Measurements from ENCODE around the gene SNX7. TPM values are rescaled to one million over a fixed set of nuclear protein-coding genes. Genes with fewer than 3 reads are reported as not detected.

Gene SNX7
- total RNA-seq (2021; ENCODE audit: unreplicated experiment) (18.8 TPM), Bru-seq, nascent RNA (percentile 51 among the genes with signal in this experiment), BruChase-seq, experiment 1, labeled RNA remaining after a 6-hour chase (percentile 39 among the genes with signal in this experiment), BruChase-seq, experiment 2, labeled RNA remaining after a 2-hour chase (percentile 41 among the genes with signal in this experiment)
- 7.7 and 9.8 TPM in 2 replicates for polyA plus RNA-seq (2012)
- long read RNA-seq, transcript SNX7-201 (9 exons, 1,734 nt): major isoform, 48 of 77 reads
- long read RNA-seq, partial matches to known transcripts: 4 of 77 reads
- long read RNA-seq, other reads (novel, unspliced or antisense): 23 of 77 reads

GRCh38 chr1:98661544-98662355, at the start of gene SNX7:
TSS of gene SNX7 (plus strand) at chr1:98661721. CDS start at chr1:98661732, 11 bp downstream.
- no peaks in the 10 kb centered on the region for H3K36me3 ChIP-seq (ENCODE audit: control insufficient read depth in 1 of 2, insufficient read depth in 2 of 2, low read length in 2 of 2)
- peaks cover 7 to 10% of the 10 kb centered on the region in 2 experiments; a peak in 3 of 4 replicates for H3K4me1 ChIP-seq (ENCODE audit: control insufficient read depth in 1 of 2, insufficient read depth in 2 of 2, low read length in 2 of 2)
- H3K79me2 ChIP-seq (ENCODE audit: insufficient read depth, low read length): no peaks in the 10 kb centered on the region
- ChIA-PET POLR2A (no interaction called here), CTCF (interaction anchor here (1.2 kb wide), 1 partner anchor 9 kb away, joined by 3 read pairs; no protein-coding TSS in a partner anchor), RAD21 (ENCODE audit: low non-redundant PET in 1 of 2, low total read pairs in 2 of 2, uncharacterized antibody in 2 of 2, unreplicated experiment in 2 of 2) (no interaction called here)
- H3K27me3 ChIP-seq (ENCODE audit: insufficient read depth, low read length): no peaks in the 10 kb centered on the region
- peak within 1 kb of the TSS; percentile 71 for H3K9ac ChIP-seq (ENCODE audit: low read length)
- peak within 1 kb of the TSS; percentile 80 for H2AFZ ChIP-seq (ENCODE audit: low read depth, low read length, poor library complexity, severe bottlenecking)
- H3K9me2 ChIP-seq (ENCODE audit: insufficient read depth): no peaks in the 10 kb centered on the region
- ATAC-seq: peak; percentile 97
- no TSS peak for BruUV-seq (replicated peaks)
- peak within 1 kb of the TSS; percentile 70 to 71 for H3K4me3 ChIP-seq (replicated peaks in 1 of 2; ENCODE audit: low read depth in 1 of 2, low read length in 2 of 2)
- H3K9me3 ChIP-seq (ENCODE audit: control insufficient read depth in 1 of 2, insufficient read depth in 1 of 2, low read depth in 1 of 2, low read length in 2 of 2): no peaks in the 10 kb centered on the region
- peak within 1 kb of the TSS; percentile 80 for H3K4me2 ChIP-seq (ENCODE audit: low read length)
- TF ChIP-seq ZFX (IDR thresholded peaks at IDR 0.05) (peak; percentile 65), SP1 (IDR thresholded peaks at IDR 0.05; ENCODE audit: low read depth) (no peak), SRF (IDR thresholded peaks at IDR 0.05; ENCODE audit: low read depth) (no peak), JUND (IDR thresholded peaks at IDR 0.05) (no peak), EZH2 (IDR thresholded peaks at IDR 0.05) (no peak), CEBPB (IDR thresholded peaks at IDR 0.05; ENCODE audit: low read depth) (no peak), POLR2A (IDR thresholded peaks at IDR 0.05; ENCODE audit: borderline replicate concordance, extremely low read depth, insufficient read depth, insufficient read length) (no peak), YY1 (IDR thresholded peaks at IDR 0.05; ENCODE audit: extremely low read depth, insufficient replicate concordance, low read depth, low read length) (peak; percentile 18), CBX3 (IDR thresholded peaks at IDR 0.05; ENCODE audit: low read depth) (no peak), CTCF (IDR thresholded peaks at IDR 0.05 in 2 of 3, conservative IDR thresholded peaks at IDR 0.05 in 1 of 3; ENCODE audit: borderline replicate concordance in 1 of 3, insufficient read depth in 1 of 3, low read depth in 2 of 3, low read length in 2 of 3) (peak in 2 of 3 experiments; percentile 15 to 21; a peak in 2 of 6 replicates), EGR1 (IDR thresholded peaks at IDR 0.05; ENCODE audit: low read depth) (no peak), FOSL1 (IDR thresholded peaks at IDR 0.05; ENCODE audit: low read depth) (no peak), MAX (IDR thresholded peaks at IDR 0.05) (no peak), ELF1 (IDR thresholded peaks at IDR 0.05; ENCODE audit: borderline replicate concordance, low read depth) (peak; percentile 53), SIN3A (IDR thresholded peaks at IDR 0.05; ENCODE audit: low read depth) (peak; percentile 80), POLR2AphosphoS5 (IDR thresholded peaks at IDR 0.05; ENCODE audit: low read depth, low read length) (peak; percentile 92), TCF7L2 (IDR thresholded peaks at IDR 0.05; ENCODE audit: borderline replicate concordance, extremely low read depth, insufficient read depth, insufficient read length) (no peak)
- peak within 1 kb of the TSS; percentile 73 for H3K27ac ChIP-seq (ENCODE audit: low read depth, low read length)
- no peaks in the 10 kb centered on the region for H4K20me1 ChIP-seq (ENCODE audit: insufficient read depth)
- peak; percentile 32 for DNase-seq (ENCODE audit: low read depth, low spot score)
- intact Hi-C loops (cut with micrococcal nuclease): no loop called here

Data from HCT116 (cell line).